IMR-90 (cell line): ENCODE data around the gene SLC35F3. TPM values are rescaled to one million over a fixed set of nuclear protein-coding genes. Genes with fewer than 3 reads are reported as not detected.
A peak's percentile ranks its signal among the peaks of the same experiment; 100 is the strongest.

Experiments used
- ATAC-seq: fragments of 200-7000 bp; cut with Tn5 transposase; 2 replicates; pipeline ENCODE4 v1.9.1; 2020; ENCODE audit warnings: low read depth, mild to moderate bottlenecking, moderate library complexity
- BruUV-seq: library from RNA; stranded (reverse); fragments of 400-500 nt; replicated peaks from 2 replicates; lab custom pipeline; 2021; lab: Mats Ljungman, UMichigan
- CTCF ChIA-PET: fragments of 300-600 bp; formaldehyde crosslinking; extraction: SDS; loops from one replicate; lab custom pipeline; 2021; ENCODE audit warnings: antibody characterized with exemption; lab: Yijun Ruan, JAX
- POLR2A ChIA-PET: fragments of 300-600 bp; sonication (Branson Sonifier 250); formaldehyde crosslinking; loops from one replicate; lab custom pipeline; 2022; ENCODE audit warnings: antibody characterized with exemption; ENCODE audit not compliant: unreplicated experiment; lab: Charles Lee
- DNase-seq: peaks from one replicate; pipeline ENCODE4 v3.0.0; 2013
- H2AFZ ChIP-seq: replicated peaks from 2 replicates; pipeline ENCODE3; 2013; ENCODE audit warnings: low read length, mild to moderate bottlenecking; ENCODE audit not compliant: poor library complexity
- H2AK5ac ChIP-seq: 2 replicates; pipeline ENCODE4 v1.6.1; 2013; ENCODE audit warnings: low read depth, low read length, inconsistent platforms
- H2AK9ac ChIP-seq: replicated peaks from 2 replicates; pipeline ENCODE3; 2013; ENCODE audit warnings: mild to moderate bottlenecking, low read depth, low read length, moderate library complexity; ENCODE audit not compliant: poor library complexity
- H2BK120ac ChIP-seq: 2 replicates; pipeline ENCODE4 v1.6.1; 2013; ENCODE audit warnings: low read depth, low read length, inconsistent platforms
- H2BK15ac ChIP-seq: 3 replicates; pipeline ENCODE4 v1.6.1; 2013; ENCODE audit warnings: low read depth, low read length, inconsistent platforms
- H2BK20ac ChIP-seq: 2 replicates; pipeline ENCODE4 v1.6.1; 2013; ENCODE audit warnings: low read depth, mild to moderate bottlenecking, inconsistent platforms, low read length, moderate library complexity
- H2BK5ac ChIP-seq: 2 replicates; pipeline ENCODE4 v1.6.1; 2013; ENCODE audit warnings: mild to moderate bottlenecking, low read depth, low read length, inconsistent platforms; ENCODE audit not compliant: poor library complexity, severe bottlenecking
- H3K14ac ChIP-seq: replicated peaks from 2 replicates; pipeline ENCODE4 v1.6.1; 2013; ENCODE audit warnings: low read depth, low read length, inconsistent platforms
- H3K18ac ChIP-seq: 2 replicates; pipeline ENCODE4 v1.6.1; 2013; ENCODE audit warnings: low read depth, low read length, control low read depth
- H3K23ac ChIP-seq: 2 replicates; pipeline ENCODE4 v1.6.1; 2013; ENCODE audit warnings: low read depth, low read length, inconsistent platforms
- H3K27ac ChIP-seq: 2 replicates; pipeline ENCODE4 v1.5.1; 2013; ENCODE audit warnings: mild to moderate bottlenecking, control low read depth, low read length; ENCODE audit not compliant: insufficient read depth
- H3K27me3 ChIP-seq: 2 replicates; pipeline ENCODE4 v1.6.1; 2013; ENCODE audit warnings: low read length; ENCODE audit not compliant: control insufficient read depth, insufficient read depth
- H3K36me3 ChIP-seq: 2 replicates; pipeline ENCODE4 v1.6.1; 2013; ENCODE audit warnings: low read length, mixed read lengths; ENCODE audit not compliant: control insufficient read depth, insufficient read depth
- H3K4ac ChIP-seq: 2 replicates; pipeline ENCODE4 v1.6.1; 2013; ENCODE audit warnings: low read depth, low read length, inconsistent platforms
- H3K4me1 ChIP-seq: 2 replicates; pipeline ENCODE4 v1.6.1; 2013; ENCODE audit warnings: low read length, mixed read lengths; ENCODE audit not compliant: control insufficient read depth, insufficient read depth
- H3K4me2 ChIP-seq: 2 replicates; pipeline ENCODE4 v1.6.1; 2013; ENCODE audit warnings: low read depth, mild to moderate bottlenecking, control low read depth, low read length, moderate library complexity
- H3K4me3 ChIP-seq: 2 replicates; pipeline ENCODE4 v1.5.1; 2013; ENCODE audit warnings: low read depth, mild to moderate bottlenecking, control low read depth, low read length, moderate library complexity; ENCODE audit not compliant: insufficient read depth
- H3K56ac ChIP-seq: 2 replicates; pipeline ENCODE4 v1.6.1; 2013; ENCODE audit warnings: low read length, inconsistent platforms; ENCODE audit not compliant: insufficient read depth; ENCODE audit errors: extremely low read depth
- H3K79me1 ChIP-seq, 2 experiments: 2 replicates each; pipeline ENCODE4 v1.6.1; 2013; ENCODE audit warnings: low read length in 2 of 2, inconsistent platforms in 1 of 2, low read depth in 1 of 2
- H3K9ac ChIP-seq: 2 replicates; pipeline ENCODE4 v1.6.1; 2013; ENCODE audit warnings: low read depth, low read length, control low read depth
- H3K9me1 ChIP-seq: 2 replicates; pipeline ENCODE4 v1.6.1; 2013; ENCODE audit warnings: low read length, inconsistent platforms; ENCODE audit not compliant: insufficient read depth
- H3K9me3 ChIP-seq: 2 replicates; pipeline ENCODE4 v1.6.1; 2013; ENCODE audit warnings: low read length; ENCODE audit not compliant: control insufficient read depth, insufficient read depth
- H4K20me1 ChIP-seq: 2 replicates; pipeline ENCODE4 v1.6.1; 2013; ENCODE audit warnings: low read length, inconsistent platforms; ENCODE audit not compliant: insufficient read depth
- H4K5ac ChIP-seq: 2 replicates; pipeline ENCODE4 v1.6.1; 2013; ENCODE audit warnings: mild to moderate bottlenecking, low read depth, low read length, control low read depth
- H4K8ac ChIP-seq, 2 experiments: 2 replicates each; pipeline ENCODE4 v1.6.1; 2013; ENCODE audit warnings: low read depth in 2 of 2, low read length in 2 of 2, control low read depth in 1 of 2, inconsistent platforms in 1 of 2
- H4K91ac ChIP-seq: 2 replicates; pipeline ENCODE4 v1.6.1; 2013; ENCODE audit warnings: low read depth, low read length, inconsistent platforms; ENCODE audit not compliant: insufficient read depth
- CEBPB ChIP-seq: IDR thresholded peaks from 2 replicates; pipeline ENCODE4 v1.6.1; 2012; ENCODE audit warnings: low read depth, low read length, improper control_type of control experiment
- MAFK ChIP-seq: IDR thresholded peaks from 2 replicates; pipeline ENCODE4 v1.6.1; 2012; ENCODE audit warnings: low read depth, low read length, improper control_type of control experiment
- NFE2L2 ChIP-seq: fragments of 150-350 bp; IDR thresholded peaks from 2 replicates; pipeline ENCODE4 v1.6.1; 2016; ENCODE audit warnings: low read depth, mild to moderate bottlenecking, low read length
- SMC3 ChIP-seq: fragments of 150-350 bp; IDR thresholded peaks from 2 replicates; pipeline ENCODE4 v1.6.1; 2016; ENCODE audit warnings: low read depth, mild to moderate bottlenecking, antibody characterized with exemption, low read length, moderate library complexity
- WGBS, 2 experiments: methylation state at CpG; one replicate each; pipeline versions ENCODE4 v1.1.5 to v1.1.7; 2013; ENCODE audit warnings: missing lambda C conversion rate in 2 of 2; ENCODE audit not compliant: insufficient read length in 1 of 2; ENCODE audit errors: extremely low coverage in 2 of 2; 5-methylcytosine and 5-hydroxymethylcytosine counted together
- dilution Hi-C: fragments of 300-500 bp; cut with HindIII; formaldehyde crosslinking; loops from one replicate; pipeline ENCODE4 v1.14.3; 2018; ENCODE audit warnings: low sequenced_read_pairs; ENCODE audit not compliant: unreplicated experiment
- in situ Hi-C: fragments of 300-500 bp; cut with MboI; formaldehyde crosslinking; loops from 3 replicates; pipeline ENCODE4 v1.14.3; 2019; ENCODE audit warnings: low sequenced_read_pairs, inconsistent platforms, mixed read lengths
- intact Hi-C: fragments of 100-400 bp; cut with micrococcal nuclease; formaldehyde crosslinking; loops from 2 replicates; pipeline ENCODE4 v1.10.0; 2022
- polyA plus RNA-seq, 3 experiments: library from polyadenylated mRNA; depleted of rRNA; stranded (reverse); fragments of >200 nt; gene quantifications; 2 replicates each; pipeline ENCODE4 v1.2.3, GENCODE V29; 2012; ENCODE audit warnings: low replicate concordance in 1 of 3
- total RNA-seq: library from RNA; depleted of rRNA; stranded (reverse); fragments of >200 nt; gene quantifications from 2 replicates; pipeline ENCODE4 v1.2.3, GENCODE V29; 2012
- TF ChIP-seq, protein P1 (sequence below): fragments of 150-350 bp; IDR thresholded peaks from 2 replicates; pipeline ENCODE4 v1.6.1; 2017; ENCODE audit warnings: mild to moderate bottlenecking, antibody characterized with exemption, low read length, low read depth

SLC35F3 gene
- total and polyA plus RNA-seq, 2 of the 4 experiments (the other 2 are of a cell fraction), result under 0.01 to 0.17 TPM

DNA sequence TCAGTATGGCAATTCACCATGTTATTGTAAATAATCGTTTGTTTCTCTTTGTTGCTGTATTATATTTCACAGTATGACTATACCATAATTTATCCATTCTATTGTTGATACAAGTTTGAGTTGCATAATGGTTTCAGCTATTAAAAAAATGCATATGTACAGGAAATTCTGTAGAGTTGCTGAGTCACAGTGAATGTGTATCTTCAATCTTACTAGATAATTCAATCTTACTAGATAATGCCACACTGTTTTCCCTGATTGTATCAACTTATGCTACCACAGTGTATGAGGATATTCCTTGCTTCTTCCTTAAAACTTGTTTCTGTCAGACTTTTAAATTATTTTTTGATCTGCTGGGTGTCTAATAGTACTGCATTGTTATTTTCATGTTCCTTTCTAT, 465.3 kb downstream of the SLC35F3 start:
- Histone ChIP-seq H3K9ac (no peak overlapping the region), H3K18ac (peak overlapping the region; percentile 16; the same call in 1 of the 2 replicates), H3K9me3 (no peaks in the 10 kb centered on the region), H3K23ac (no peak overlapping the region), H3K4me1 (no peaks in the 10 kb centered on the region), H3K27me3 (no peaks in the 10 kb centered on the region), H2AK9ac (no peak overlapping the region), H3K36me3 (no peaks in the 10 kb centered on the region), H4K8ac (peak overlapping the region in 1 of 2 experiments; percentile 14; a peak in 1 of 4 replicates), H2BK20ac (no peak overlapping the region), H2BK120ac (no peak overlapping the region), H3K79me1 (peaks cover 13 to 16% of the 10 kb centered on the region in 2 experiments; a peak in 3 of 4 replicates), H3K4ac (no peak overlapping the region), H3K4me2 (no peak overlapping the region), H4K91ac (no peak overlapping the region), H4K5ac (peak overlapping the region; percentile 55; the same call in 1 of the 2 replicates), H4K20me1 (no peaks in the 10 kb centered on the region), H3K4me3 (no peak overlapping the region), H2AFZ (no peak overlapping the region), H2BK15ac (no peak overlapping the region), H2BK5ac (peak overlapping the region; percentile 93), H3K27ac (no peak overlapping the region), H3K56ac (no peak overlapping the region), H3K9me1 (0 out of 2 replicates have a peak, but pooled peaks cover 1% of the 10 kb centered on the region), H3K14ac (no peak overlapping the region), H2AK5ac (no peak overlapping the region)
- BruUV-seq, result no TSS peak
- WGBS, 2 experiments, result no CpG with 5 or more reads among the region's 1 CpG
- dilution Hi-C loops (no loop called here), in situ Hi-C loops (no loop called here), intact Hi-C loops (loop anchor here (5.0 kb wide), 1 partner anchor 157 kb away; no protein-coding TSS in a partner anchor)
- no peak for ATAC-seq
- ChIA-PET POLR2A (no interaction called here), CTCF (no interaction called here)
- TF ChIP-seq SMC3, result no peak
- peak; percentile 75; the same call in 1 of the 2 replicates for TF ChIP-seq CEBPB
- TF ChIP-seq, protein P1, sequence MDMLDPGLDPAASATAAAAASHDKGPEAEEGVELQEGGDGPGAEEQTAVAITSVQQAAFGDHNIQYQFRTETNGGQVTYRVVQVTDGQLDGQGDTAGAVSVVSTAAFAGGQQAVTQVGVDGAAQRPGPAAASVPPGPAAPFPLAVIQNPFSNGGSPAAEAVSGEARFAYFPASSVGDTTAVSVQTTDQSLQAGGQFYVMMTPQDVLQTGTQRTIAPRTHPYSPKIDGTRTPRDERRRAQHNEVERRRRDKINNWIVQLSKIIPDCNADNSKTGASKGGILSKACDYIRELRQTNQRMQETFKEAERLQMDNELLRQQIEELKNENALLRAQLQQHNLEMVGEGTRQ, result no peak
- peak; percentile 98 for TF ChIP-seq NFE2L2
- TF ChIP-seq MAFK, result peak; percentile 84
- peak; percentile 81 for DNase-seq
